Measurements from ENCODE around the gene WNT2B. TPM values are rescaled to one million over a fixed set of nuclear protein-coding genes. Genes with fewer than 3 reads are reported as not detected.

The WNT2B gene
- total RNA-seq, 1 donor from 2014 or later = 3.9 TPM

DNA sequence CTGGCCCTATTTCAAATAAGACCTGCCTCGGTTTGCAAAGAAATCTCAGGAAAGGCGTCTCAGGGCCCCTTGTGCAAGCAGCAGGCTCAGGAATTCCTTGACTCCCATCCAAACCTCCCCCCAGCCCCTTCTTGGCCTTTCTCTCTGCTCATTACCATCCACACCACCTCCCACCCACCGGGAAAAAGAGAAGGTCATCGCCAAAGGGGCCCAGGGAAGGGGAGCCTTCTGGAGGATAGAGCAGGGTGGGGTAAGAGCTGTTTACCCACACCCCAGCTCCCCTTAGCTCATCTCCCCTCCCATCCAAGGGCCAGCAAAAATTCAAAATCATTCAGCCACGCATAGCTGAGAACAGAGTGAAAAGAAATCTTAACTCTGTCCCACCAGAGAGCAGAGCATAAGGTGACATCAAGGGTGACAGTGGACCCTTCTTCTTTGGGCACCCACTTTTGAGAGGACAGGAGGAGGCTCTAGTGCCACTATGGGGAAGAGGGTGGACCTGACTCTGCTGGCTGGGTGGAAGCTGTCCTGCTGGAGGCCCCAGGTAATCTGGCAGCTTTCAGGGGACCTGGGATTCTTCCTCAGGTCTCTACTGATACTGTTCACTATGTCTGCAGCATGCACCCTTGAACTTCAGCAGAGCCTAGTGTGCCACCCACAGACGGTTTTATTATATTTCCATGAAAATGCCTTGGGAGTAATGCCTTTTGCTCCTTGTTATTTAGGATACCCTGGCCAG, 3.9 kb upstream of the WNT2B start:
- DNase-seq (ENCODE audit: low spot score) = no peak

DNA sequence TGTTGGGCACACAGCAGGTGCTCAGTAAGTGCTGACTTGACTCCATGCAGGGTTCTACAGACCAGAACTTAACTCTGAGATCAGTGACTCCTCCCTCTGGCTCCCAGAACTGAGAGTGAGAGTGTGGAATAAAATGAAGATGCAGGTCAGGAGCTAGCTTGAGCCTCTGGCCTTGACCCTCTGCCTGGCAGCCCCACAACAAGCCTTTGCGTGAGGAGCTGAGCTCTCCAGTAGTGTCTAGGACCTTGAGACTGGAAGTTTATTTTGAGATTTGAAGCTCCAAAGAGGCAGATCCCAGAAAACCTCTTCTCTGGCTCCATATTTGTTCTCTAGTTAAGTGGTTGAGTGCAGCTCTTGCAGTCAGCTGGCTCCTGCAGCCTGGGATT, 3.4 kb upstream of the WNT2B start:
- no peak for DNase-seq (ENCODE audit: low spot score)

DNA sequence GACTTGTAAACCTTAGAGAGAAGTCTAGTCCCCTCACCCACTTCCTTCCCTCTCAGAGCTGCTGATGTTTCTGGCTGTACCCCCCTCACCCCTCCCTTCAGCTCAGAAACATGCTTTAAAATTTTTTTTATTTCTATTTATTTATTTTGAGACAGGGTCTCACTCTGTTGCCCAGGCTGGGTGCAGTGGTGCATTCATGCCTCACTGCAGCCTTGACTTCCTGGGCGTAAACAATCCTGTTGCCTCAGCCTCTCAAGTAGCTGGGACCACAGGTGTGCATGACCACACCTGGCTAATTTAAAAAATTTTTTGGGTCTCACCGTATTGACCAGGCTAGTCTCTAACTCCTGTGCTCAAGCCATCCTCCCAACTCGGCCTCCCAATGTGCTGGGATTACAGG, 2.9 kb upstream of the WNT2B start:
- DNase-seq (ENCODE audit: low spot score) = no peak

DNA sequence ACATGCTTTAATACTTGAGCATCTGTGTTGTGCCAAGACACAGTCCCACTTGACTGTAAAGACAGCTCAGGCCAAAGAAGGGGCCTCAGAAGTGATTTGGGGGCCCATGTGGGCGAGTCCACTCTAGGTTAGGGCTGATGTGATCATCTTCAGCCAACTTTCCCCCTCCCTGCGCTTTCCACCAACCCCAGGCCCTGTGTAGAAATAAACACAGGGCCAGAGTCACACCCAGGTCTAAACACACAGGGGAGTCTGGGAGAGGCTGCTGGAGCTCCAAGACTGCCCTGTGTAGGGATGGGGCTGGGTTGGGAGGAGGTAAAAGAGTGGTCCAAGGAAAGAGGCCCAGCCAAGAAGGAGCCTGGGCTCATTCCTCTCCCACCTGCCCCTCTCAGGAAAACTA, 2.5 kb upstream of the WNT2B start:
- DNase-seq (ENCODE audit: low spot score) = no peak

DNA sequence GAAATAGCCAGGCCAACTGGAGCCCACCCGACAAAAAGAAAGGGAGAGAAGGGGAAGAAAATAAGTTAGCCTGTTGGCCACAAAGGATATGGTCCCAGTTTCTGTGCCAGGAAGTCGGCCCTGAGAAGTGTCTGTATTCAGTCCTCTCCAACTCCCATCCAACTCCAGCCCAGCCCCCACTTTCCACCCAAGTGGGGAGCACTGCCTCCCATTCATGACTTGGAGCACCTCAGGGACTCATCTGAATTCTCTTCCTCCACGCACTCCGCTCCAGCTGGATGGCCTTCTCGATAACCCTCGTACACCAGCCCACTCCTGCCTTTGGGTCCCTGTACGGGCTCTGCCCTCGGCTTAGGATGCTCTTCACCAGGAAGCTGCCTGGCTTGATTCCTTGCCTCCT, 2.0 kb upstream of the WNT2B start:
- no peak for DNase-seq (ENCODE audit: low spot score)

DNA sequence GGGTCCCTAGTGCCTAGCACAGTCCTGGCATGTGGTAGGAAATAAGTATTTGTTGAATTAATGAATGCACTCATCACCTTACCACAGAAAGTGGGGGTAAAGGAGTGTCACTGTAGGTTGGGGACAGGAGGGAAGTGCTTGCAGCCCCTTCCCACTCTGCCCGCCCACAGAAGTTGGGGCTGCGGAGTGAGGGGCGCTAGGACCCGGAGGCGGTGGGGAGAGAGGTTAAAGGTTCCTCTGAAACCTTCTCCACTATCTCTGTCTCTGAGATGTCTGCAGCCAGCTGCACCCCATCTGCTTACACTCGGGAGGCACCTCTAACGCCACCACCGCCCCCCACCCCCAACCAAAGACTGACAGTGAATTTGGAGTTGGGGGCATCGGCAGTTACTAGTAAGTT, 1.4 kb upstream of the WNT2B start:
- DNase-seq (ENCODE audit: low spot score) = no peak

DNA sequence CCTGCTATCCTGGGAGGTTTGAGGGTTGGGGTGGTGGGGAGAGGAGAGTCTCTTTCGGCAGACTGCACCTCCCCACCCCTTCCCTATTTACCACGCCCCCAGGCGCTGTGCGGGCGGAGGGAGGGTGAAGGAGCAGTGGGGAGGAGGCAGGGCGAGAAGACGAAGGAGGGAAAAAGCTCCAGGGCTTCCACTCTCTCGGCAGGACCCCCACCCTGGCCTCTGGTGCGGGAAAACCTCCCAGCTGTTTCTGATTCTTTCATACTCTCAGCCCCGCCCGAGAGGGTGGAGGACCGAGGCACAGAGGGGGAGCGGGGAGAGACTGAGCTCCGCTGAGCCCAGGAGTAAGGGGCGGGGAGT, 866 bp upstream of the WNT2B start:
- no peak for DNase-seq (ENCODE audit: low spot score)

DNA sequence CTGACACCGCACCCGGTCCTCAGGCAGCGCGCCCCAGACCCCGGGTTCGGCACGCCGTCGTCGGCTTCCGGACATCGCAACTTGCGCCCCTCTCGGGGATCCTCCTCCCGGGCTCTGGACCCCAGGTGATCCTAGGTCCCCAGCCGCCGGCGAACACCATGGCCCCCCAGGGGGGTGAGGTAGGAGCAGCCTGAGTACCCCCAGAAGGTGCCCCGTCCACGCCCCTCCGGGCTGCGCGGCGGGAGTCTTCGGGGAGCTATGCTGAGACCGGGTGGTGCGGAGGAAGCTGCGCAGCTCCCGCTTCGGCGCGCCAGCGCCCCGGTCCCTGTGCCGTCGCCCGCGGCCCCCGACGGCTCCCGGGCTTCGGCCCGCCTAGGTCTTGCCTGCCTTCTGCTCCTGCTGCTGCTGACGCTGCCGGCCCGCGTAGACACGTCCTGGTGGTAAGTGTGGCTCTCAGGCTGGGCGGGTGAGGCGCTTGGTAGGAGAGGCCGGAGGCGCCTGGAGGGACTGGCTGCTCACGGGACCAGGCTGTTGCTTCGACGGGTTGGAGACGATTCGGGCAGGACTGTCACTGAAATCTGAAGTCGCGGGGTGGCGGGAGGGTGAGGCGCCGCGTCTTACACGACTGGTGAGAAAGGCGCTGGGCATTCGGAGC, 367 bp downstream of the WNT2B start:
- no peak for DNase-seq (ENCODE audit: low spot score)

DNA sequence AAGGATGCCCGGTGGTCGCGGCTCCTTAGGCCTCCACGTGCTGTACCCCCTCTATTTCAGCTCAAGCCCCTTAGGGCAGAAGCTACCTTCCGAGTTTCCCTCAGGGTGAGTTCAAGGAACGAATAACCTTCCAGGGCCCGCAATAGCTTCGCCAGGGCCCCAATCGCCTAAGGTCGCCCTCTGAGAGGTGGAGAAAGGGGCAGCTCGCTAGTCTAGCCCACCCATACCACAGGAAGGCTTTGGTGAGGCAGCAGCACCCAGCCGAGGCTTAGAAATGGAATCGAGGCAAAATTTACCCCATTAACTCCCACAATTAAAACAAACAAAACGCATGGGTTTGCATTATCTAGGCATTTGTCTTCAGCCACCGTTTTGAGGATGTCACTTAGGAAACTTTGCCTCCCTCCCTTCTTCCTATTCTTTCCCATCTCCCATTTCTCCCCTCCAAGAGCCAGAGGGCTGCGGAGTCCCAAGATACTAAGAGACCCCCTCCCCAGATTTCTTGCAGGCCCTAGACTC, 954 bp downstream of the WNT2B start:
- DNase-seq (ENCODE audit: low spot score) = no peak

DNA sequence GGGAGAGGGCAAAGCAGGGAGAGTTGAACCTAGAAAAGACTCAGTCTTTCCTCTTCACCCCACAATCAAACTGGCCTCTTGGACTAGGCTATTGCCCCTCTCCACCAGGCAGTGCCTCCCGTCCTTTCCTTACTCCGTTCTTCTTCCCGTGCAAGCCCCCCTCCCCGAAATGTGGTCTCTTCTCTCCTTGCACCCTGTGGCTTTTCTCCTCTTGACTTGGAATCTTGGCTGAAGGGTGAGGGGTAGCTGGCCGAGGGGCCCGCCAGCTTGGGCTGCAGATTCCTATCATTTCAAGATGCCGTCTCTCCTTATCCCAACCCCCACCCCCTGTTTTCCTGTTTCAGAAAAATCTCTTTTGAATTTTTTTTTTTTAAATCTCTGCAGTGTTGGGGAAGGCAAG, 1.6 kb downstream of the WNT2B start:
- DNase-seq (ENCODE audit: low spot score) = no peak

DNA sequence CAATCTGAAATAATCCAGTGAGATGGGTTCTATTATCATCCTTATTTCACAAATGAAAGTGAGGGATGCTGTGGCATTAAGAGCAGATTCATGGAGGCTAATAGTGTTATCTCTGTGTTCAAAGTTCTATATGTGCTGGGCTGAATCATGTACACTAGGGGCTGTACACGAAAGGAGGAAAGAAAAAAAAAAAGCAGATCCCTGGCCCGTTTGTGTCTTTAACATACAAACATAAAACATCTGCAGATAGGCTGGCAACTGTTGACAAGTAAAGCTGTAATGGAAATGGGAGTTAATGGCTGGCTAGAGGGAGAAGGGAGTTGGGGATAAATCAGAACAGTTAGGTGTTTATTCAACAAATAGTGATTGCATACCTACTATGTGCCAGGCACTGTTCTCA, 3.1 kb downstream of the WNT2B start:
- no peak for DNase-seq (ENCODE audit: low spot score)

DNA sequence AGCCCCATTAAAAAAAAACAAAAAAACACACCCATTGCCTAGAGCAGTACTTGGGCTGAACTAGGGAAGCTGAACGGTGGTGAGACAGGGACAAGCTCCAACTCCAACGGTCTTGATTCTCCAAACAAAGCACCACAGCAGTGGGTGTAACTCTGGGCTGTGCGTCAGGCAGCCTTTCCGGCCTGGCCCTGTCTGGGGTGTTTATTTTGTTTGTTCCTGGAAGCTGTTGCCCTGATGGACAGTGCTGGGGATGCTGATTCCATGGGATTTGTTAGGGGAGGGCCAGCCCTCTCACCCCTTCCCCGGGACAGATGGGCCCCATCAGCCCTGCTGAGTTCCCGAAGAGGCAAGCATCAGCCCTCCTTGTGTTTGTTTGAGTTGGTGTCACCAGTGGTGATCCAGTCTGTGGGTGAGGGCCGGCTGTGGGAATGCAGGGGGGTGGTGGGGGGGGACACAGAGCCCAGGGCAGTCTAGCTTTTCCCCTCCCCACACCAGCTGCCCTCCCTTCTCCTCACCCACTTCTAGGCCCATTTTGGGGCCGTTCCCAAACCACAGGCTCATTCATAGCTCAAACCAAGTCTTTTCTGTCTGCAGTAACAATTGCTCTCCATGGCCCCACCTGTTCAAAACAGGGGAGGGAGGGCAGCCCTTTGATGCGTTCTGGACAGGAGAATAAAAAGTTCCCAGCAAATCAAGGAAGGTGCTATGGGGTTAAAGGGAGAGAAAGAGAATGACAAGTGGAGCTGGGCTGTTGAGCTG, 4.5 kb downstream of the WNT2B start:
- DNase-seq (ENCODE audit: low spot score) = no peak

DNA sequence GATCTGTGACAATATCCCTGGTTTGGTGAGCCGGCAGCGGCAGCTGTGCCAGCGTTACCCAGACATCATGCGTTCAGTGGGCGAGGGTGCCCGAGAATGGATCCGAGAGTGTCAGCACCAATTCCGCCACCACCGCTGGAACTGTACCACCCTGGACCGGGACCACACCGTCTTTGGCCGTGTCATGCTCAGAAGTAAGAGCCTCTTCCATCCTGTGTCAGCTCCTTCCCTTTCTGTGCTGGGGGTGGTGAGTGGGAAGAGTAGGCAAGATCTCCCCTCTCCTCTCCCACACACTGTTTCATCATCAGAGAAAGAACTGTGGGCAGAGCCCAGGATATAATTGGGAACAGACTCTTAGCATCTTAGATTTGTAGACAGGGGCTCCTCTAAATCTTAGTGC, 6.1 kb downstream of the WNT2B start:
- no peak for DNase-seq (ENCODE audit: low spot score)

DNA sequence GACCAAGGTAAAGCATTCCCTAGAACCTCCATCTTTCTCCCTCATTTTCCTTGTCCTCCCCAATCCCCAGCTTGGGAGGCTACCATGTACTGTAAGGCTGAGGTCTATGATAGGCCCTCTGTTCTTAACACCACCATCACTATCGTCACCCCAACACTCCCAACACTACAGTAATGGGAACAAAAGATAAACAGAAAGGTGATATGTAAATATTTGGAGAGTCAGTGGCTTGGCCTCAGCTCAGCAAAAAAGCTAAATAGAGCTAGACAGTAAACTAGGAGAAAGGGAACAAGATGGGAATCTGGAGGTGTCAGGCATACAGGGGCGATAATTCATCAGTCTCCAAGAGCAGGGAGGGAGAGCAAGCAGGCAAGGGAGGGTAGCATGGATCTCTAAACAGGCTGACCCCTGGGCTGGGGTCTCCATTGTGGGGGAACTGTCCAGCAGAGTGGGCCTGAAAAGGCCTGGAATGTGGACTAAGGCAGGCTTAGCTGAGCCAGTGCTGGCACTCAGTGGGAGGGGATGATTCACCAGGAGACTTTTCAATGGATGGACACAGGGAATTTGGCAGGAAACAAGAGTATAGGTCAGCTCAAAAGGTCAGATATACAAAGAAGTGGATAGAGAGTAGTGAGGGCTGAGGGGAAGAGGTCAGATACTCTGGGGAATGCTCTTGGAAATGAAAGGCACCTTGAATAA, 6.7 kb downstream of the WNT2B start:
- no peak for DNase-seq (ENCODE audit: low spot score)

DNA sequence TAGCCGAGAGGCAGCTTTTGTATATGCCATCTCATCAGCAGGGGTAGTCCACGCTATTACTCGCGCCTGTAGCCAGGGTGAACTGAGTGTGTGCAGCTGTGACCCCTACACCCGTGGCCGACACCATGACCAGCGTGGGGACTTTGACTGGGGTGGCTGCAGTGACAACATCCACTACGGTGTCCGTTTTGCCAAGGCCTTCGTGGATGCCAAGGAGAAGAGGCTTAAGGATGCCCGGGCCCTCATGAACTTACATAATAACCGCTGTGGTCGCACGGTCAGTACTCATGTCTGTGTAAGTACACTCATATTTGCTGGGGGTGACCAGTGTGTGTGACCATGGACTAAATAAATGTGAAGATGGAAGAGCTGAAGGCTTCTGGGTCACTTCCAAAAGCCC, 7.4 kb downstream of the WNT2B start:
- DNase-seq (ENCODE audit: low spot score) = no peak

DNA sequence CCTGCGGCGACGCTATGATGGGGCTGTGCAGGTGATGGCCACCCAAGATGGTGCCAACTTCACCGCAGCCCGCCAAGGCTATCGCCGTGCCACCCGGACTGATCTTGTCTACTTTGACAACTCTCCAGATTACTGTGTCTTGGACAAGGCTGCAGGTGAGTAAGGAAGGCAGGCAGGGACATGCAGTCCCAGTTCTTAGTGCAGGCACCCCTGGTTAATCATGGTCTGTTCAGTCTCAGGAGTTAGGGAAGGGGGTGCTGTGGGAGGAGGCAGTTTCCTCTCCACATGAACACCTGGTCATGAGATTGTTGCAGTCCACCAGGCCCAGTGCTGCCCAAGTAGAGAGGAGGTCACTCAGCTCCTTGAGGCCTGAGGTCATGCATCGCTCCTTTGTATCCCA, 8.5 kb downstream of the WNT2B start:
- no peak for DNase-seq (ENCODE audit: low spot score)

DNA sequence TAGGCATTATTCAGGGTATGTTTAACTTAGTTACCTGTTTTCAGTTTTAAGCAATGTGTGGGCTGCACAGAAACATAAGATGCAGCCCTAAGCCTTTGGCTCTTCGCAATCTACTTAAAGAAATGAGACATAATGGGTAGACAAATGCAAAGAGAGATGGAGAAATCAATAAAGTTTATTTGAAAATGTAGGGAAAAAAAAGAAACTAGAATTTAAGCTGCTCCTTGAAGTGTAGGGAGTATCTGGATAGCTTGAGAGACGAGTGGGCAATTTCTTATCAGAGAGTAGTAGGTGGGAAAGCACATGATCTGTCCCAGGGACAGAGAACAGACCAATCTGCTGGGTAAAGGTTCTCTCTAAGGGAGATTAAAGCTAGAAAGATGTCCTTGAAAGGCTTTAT, 8.9 kb downstream of the WNT2B start:
- no peak for DNase-seq (ENCODE audit: low spot score)

DNA sequence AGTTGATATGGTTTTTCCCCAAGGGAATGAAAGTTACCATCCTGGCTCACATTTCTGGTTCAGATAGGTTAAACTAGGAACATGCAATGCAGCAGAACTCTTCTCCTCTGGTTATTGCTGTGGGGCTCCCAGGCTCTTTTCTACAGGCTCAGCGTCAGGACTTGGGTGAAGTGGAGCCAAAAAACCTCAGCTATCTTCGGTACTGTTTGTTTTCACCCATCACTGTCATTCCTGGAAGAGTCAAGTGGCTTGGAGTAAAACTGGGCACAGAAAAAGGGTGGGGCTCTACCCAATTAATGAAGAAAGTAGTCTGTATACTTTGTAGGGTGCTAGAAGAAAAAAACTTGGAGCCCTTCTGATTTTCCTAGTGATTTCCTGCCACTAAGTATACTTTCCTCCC, 9.4 kb downstream of the WNT2B start:
- DNase-seq (ENCODE audit: low spot score) = no peak

DNA sequence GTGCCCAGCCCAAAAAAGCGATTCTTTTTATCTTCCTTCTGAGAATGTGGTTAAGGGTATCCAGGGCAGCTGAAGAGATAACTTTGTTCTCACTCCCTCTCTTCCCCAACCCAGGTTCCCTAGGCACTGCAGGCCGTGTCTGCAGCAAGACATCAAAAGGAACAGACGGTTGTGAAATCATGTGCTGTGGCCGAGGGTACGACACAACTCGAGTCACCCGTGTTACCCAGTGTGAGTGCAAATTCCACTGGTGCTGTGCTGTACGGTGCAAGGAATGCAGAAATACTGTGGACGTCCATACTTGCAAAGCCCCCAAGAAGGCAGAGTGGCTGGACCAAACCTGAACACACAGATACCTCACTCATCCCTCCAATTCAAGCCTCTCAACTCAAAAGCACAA, 11.4 kb downstream of the WNT2B start:
- DNase-seq (ENCODE audit: low spot score) = no peak

DNA sequence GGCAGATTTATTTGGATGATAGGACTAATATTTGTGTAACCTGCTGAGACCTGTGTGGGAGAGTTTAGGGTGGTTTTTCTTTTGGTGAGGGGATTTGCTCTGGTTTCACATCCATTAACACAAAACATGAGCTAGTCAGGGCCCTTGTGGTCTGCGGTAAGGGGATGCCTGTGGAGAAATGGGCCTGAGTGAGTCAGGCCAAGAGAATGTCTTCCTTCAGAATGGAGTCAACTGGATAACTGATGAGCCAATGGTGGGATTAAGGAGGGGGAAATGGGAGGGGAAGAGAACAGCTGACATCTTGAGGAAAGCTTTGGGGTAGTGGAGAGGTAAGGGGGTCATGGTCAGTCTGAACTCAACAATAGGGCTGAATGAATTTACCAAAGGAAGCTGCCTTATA, 13.9 kb downstream of the WNT2B start:
- DNase-seq (ENCODE audit: low spot score) = no peak

DNA sequence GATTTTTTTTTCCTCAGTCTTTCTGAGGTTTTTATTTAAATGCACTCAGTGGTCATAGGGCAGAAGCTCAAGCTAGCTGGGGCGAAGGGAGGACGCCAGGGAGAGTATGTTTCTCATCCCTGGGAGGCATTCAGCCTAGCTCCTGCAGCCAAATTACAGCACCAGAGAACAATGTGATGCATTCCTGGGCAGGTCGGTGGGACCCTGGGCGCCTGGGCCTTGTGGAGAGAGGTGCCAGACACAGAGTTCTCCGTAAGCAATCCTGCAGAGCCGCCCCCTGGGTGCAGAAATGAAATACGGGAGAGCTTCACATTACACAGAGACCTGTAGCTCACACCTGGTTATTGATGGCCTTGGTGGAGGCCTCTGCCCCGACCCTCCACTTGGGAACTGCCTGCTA, 15.5 kb downstream of the WNT2B start:
- no peak for DNase-seq (ENCODE audit: low spot score)

DNA sequence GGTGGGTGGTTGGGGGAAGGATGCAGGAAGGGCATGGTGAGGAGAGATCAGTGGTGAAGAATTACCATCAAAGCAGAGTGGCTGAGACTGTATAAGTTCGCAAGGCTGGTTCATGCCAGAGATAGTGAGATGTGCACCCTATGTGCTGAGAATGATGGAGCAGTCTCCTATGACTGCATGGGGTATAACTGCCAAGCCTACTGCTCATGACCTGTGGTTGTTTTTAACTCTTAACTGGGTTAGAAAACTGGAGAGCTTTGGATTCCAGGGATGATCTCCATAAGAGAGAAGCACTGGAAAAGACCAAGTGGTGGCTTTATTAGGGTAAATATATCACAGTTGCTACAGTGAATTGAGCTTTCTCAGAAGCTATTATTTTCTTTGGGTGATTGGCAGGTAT, 16.2 kb downstream of the WNT2B start:
- DNase-seq (ENCODE audit: low spot score) = no peak
